HG03520 (cell line): ENCODE measurements around the gene TMPRSS13.
"Not testable (repeated sequence)": the region's sequence is repeated elsewhere in the genome, so short reads cannot be mapped to it uniquely, and the experiment has no call there.

ENCODE experiments used
- ATAC-seq: cut with Tn5 transposase; IDR thresholded peaks from one replicate; pipeline ENCODE4 v1.9.1; 2021; ENCODE audit warnings: mild to moderate bottlenecking, moderate library complexity; ENCODE audit not compliant: unreplicated experiment

Gene TMPRSS13

DNA sequence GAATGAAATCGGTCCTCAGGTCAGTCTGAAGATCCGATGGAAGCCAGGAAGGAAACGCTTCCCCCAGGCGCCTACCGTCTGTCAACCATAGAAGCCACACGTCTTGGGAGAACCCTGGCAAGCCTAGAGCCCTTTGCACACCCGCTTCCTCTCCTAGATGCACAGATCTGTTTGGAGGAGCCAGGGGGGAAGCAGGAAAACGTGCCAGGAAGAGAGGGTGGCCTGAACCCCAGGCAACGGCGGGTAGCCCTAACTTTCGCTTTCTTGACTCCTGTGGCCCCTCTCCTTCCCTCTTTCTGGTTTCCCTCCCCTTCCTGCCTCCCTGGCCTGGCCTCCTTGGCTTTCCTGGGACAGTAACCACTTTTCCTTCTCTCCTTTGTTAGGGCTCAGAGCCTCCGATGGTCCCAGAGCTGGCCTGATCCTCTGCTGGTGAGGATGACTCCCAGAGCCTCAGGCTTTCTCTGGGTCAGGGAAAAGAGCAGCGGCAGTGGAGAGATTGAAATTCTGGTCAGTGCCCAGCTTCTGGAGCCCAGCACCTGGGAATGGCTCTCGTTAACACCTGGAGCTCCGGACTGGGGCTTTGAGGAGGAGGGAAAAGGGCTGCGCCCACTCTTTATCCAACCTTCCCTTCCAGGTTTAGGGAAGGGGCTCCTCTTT, 54.8 kb downstream of the TMPRSS13 start:
- no peak for ATAC-seq

- ATAC-seq = no peak
These were observed 55.4 kb downstream of the TMPRSS13 start for GRCh38 chr11:117873828-117874125.

DNA sequence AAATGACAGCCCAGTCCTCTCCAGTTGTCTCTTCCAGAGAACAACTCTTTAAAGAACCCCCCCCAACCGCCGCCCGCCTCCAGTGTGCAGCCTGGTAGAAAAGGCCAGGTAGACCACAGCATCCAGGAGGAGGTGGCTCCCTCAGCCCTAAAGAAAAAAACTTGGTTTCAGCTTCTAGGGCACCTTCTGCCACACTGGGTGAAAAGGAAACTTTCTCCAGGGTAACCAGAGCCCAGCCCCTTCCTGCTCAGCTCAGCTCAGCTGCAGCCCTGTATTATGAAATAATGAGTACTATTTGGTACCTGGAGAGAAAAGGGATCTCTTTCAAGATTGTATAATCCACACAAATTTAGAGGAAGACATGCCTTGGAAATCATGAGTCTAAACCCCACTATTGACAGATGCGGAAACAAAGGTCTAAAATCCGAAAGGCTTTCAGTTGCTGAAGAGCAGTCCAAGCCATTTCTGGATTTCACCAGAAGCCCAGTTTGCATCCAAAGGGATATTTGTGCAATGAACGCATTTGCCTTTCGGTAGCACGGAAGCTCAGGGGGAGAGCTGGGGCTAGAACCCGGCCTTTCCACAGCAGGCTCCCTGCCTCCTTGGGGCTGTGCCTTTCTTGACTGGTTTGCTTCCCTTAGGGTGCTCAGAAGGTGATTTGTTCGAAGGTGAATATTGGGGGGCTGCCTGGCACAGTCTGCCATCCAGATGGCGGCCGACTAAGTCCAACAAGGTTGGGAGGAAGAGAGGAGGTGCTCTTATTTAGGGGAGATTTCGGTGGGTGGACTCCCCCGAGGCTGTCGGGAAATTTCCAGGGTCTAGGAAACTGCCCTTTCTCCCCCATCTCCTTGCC, 56.0 kb downstream of the TMPRSS13 start:
- ATAC-seq = no peak

DNA sequence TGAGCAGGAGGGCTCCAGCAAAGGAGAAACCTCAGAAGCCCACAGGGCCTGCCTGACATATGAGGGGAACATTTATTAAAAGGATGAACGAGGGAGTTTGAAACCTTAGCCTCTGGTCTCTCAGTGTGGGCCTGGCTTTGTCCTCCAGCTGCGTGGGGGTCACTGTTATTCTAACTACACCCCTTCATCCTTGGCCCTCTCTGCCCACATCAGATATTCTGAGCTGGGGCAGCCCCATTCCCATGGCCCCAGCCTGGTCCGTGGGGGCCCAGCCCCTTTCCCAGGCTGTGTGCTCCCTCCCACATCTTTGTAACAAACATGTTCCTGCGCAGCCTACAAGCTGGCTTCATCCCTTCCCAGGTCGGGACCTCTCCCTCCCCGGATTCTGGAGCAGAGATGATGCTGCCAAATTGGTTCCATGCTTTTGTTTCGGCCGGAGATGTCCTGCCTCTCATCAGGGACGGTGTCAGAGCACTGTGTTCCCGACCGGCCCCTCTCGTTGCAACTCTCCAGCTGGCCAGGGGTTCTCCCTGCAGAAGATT, 56.7 kb downstream of the TMPRSS13 start:
- no peak for ATAC-seq

DNA sequence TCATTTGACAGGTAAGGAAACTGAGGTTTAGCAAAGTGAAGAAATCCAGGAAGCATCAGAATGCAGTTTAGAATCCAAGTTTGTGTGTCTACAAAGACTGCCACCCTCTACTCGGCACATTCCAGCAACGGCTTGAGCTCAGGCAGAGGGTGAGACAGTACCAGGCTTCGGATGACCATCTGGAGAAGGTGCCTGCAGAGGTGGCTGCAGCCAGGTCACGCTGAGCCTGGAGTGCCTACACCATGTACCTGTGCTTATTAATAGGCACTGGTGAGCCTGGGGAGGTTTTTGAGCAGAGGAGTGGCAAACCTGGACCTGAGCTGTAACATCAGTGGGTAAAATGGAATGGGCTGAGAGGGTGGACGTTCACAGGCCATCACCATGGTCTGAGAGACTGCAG, 57.4 kb downstream of the TMPRSS13 start:
- ATAC-seq = no peak

GRCh38 chr11:117871160-117871559, 58.0 kb downstream of the TMPRSS13 start:
- ATAC-seq = no peak

GRCh38 chr11:117870103-117870952, 58.9 kb downstream of the TMPRSS13 start:
- no peak for ATAC-seq

GRCh38 chr11:117869604-117870003, 59.6 kb downstream of the TMPRSS13 start:
- no peak for ATAC-seq

DNA sequence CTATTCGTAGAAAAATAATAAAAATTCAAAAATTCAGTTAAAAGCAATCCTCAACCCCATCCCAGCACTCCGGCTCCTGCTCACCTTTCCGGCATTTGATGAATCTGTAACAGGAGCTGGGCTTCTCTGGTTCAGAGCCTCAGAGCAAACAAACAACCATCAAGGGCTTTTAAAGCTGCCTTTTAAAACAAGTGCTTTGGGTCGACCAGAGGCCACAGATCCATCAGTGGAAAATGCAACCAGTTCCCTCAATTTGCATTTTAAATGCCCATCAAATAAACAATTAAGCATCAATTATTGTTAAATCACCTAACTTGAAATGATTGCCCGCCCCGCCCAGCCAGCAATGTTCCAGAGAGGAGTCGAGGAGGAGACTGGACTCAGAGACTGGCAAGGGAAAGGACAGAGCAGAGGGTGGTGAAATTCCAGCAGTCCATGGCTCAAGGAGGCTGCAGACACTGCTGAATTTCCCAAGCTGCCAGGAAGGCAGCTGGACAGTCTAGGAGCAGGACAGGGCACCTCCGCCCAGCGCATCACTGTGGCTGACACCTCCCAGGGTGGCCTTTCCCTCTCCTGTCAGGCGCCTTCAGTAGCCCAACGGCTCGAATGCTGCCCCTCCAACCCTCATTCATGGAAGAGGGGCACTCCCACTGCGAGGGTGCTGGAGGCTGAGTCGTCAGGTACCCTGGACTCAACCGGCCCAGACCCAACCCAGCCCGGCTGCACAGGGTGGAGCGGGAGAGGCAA, 60.2 kb downstream of the TMPRSS13 start:
- no peak for ATAC-seq

DNA sequence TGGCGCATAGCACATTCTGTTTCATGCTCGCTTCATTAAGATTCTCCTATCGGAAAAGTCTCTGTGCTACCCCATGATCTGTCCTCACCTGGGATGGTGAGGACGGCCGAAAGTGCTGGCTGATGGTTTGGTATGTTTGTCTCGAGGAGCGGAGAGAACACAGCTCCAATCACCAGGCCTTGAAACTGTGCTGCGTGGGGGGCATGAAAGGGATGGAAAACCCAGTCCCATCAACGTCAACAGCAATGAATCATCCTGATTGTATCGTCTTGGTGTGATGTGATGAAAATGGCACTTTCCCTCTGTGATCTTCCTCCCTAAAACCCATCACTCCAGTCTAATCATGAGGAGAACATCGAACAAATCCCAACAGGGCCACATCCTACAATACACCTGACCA, 61.1 kb downstream of the TMPRSS13 start:
- no peak for ATAC-seq

DNA sequence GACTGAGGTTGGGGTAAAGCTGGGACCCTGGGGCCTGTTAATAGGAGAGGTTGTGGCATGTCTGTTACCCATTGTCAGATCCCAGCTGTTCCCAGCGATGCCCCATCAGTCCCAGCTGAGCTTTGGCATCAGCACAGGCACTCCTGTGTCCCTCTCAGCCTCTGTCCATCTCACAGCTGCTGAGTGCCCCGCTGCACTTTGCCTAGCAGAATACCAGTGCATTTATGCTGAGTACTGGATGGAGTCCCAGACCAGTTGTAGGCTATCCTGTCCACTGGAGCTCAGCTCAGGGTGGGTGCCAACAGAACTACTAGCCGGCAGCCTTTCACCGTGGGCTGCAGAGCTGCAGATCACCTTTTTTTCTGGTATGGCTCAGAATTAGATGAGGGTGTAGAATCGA, 62.7 kb downstream of the TMPRSS13 start:
- ATAC-seq = no peak

GRCh38 chr11:117865546-117865945, 63.7 kb downstream of the TMPRSS13 start:
- ATAC-seq = not testable (repeated sequence)

- ATAC-seq = no peak
These were observed 65.8 kb downstream of the TMPRSS13 start for GRCh38 chr11:117863383-117863782.

GRCh38 chr11:117862753-117863152, 66.4 kb downstream of the TMPRSS13 start:
- no peak for ATAC-seq

GRCh38 chr11:117862019-117862725, 67.0 kb downstream of the TMPRSS13 start:
- ATAC-seq = no peak

DNA sequence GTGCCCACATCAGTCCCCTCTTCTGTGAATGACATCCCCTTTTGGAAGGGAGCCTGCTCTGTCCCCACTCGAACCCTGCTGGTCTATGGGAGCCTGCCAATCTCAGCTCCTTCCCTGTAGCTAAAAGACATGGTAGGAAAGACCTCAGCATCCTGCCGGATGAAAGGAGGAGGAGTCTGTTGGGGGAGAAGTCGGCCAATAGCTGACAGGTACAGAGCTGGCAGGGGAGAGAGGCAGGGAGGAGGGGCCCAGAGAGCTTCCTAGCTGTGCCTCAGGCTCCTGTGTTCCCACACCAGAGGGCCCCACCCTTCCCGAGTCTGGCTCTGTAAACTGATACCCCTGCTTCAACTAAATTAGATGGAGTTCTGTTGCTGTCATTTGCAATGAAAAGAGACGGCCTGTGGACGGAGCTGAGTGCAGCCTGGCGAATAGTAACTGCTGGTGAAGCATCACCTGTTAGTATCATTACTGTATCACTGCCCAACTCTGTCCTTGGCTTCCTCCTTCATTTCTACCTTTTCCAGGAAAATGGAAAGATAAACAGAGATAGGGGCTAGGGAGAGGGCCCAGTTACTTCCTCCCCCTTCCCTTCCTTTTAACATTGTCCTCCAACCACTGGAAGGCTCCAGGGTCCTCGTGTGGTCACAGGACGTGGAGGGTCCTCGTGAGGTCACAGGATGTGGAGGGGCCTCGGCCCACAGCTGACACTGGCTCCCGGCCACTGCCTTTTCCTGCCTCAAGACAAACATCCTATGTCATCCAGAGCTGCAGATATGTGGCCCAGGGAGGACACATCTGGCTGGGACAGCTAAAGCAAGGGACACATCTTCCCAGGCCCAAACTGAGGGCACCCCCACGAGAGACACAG, 67.8 kb downstream of the TMPRSS13 start:
- ATAC-seq = no peak

GRCh38 chr11:117860139-117860538, 69.1 kb downstream of the TMPRSS13 start:
- ATAC-seq = no peak

DNA sequence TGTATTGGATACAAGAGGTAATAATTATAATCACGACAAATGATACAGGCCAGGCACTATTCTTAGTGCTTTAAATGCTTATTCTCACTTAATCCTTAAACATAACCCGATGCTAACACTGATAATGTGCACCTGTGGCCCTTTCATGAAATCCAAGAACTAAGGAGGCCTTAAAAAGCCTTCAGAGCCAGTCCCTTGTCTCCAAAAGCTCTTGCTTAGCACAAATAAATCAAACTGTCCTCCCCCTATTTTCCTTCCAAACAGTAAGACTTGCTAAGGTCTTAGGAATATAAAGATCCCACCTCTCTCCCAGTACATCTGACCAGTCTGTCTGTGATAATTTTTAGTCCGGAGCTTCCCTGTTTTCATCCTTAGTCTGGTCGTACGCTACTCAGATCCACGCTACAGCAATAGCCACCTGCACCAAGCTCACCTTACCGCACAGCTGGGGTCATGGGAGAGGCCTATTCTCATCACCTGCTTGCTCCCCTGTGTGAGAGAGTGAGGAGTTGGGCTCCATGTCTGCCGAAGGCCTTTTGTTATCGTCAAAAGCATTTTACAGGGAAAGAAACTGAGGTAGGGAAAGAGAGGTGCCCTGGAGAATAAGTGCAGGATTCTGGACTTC, 69.6 kb downstream of the TMPRSS13 start:
- ATAC-seq = no peak

- no peak for ATAC-seq
These were observed 70.1 kb downstream of the TMPRSS13 start for GRCh38 chr11:117859061-117859460.
